Activated T-cell treated with anti-CD3 and anti-CD28 coated beads for 24 hours (primary cell): ENCODE data around the gene ZNF573.

Experiments
- DNase-seq: peaks from one replicate; pipeline ENCODE4 v3.0.0-alpha.2; 2020; ENCODE audit warnings: low read depth

Gene ZNF573

DNA sequence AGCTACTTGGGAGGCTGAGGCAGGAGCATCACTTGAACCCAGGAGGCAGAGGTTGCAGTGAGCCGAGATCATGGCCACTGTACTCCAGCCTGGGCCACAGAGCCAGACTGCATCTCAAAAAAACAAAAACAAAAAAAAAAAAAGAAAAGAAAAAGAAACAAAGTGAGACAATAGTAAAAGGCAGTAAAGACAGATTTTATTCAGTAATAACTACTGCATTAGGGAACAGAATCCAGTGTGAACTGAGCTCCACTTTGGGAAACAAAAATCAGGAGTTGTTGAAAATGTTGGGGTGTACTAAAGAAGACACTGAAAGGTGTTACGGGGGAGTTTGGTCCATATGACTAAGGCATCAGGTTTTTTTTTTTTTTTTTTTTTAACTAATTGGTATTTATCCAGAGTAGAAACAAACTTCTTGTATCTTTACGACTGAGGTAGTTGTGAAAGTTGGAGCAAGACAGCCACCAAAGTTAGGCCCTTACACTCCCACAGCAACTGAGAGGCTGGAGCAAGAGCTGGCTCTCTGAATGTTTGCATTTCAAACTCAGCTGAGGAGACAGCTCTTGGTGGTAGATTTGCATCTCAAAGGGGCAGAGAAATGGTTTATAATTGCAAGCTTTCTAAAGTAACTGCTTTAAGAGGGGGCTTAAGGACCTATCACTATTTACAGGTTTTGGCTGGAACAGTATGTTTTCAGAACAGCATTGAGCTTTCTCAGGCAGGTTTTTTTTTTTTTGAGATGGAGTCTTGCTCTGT, 84.1 kb downstream of the ZNF573 start:
- no peak for DNase-seq

GRCh38 chr19:37692956-37693620, 86.3 kb downstream of the ZNF573 start:
- DNase-seq = no peak

DNA sequence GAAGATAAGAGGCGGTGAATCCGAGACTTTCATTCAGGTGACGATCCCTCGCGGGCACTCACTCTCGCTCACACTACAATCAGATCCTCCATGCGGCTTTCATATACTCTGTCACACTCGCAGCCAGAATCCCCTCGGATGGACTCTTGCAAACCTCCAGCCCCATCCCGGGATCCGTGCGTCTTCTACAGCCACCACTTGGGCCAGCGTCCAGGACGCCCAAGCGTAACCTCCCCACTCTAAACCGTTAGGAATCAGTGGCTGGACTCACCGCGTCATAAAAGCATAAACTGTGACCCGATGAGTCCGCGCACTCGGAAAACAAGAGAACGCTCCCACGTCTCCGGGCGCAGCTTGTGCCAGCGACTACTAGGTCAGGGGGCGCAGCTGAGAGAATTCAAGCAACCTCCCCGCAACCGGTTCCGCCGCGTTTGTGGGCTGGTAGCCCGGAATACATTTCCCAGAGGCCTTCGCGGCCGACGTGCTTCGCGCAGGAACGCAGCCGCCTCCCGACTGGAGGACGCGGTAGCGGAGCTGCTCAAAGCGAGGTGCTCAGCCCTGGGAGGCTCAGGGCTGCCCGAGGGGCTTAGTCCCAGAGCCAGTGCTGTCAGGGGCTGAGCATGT, 87.4 kb downstream of the ZNF573 start:
- peak; percentile 77 for DNase-seq
